ENCODE measurements around the gene GOLIM4. TPM values are rescaled to one million over a fixed set of nuclear protein-coding genes. Genes with fewer than 3 reads are reported as not detected.

The GOLIM4 gene
- total RNA-seq, 3 donors from 2014 or later, result 60.8 to 102 (median 80.4) TPM

DNA sequence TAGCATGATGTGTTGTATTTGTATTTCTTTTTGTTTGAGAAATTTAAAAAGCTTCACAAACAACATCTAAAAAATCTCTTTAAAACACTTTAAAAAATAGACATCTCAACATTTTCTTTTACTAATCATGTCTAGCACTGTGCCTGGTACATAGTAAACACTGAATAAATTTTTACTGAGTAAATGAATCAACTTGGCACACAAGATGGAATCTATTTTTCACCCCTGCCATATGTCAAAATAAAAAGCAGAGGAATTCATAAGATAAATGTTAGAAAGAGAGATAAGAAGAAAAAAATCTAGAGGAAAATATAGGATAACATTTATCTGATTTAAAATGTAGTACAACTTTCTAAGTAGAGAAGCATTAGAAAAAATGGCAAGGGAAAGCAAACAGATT lies 8.6 kb upstream of the GOLIM4 start:
- DNase-seq (no peak), ATAC-seq (no peak)
- intact Hi-C loops (cut with DNase I, micrococcal nuclease), result no loop called here
- TF ChIP-seq, protein P1, sequence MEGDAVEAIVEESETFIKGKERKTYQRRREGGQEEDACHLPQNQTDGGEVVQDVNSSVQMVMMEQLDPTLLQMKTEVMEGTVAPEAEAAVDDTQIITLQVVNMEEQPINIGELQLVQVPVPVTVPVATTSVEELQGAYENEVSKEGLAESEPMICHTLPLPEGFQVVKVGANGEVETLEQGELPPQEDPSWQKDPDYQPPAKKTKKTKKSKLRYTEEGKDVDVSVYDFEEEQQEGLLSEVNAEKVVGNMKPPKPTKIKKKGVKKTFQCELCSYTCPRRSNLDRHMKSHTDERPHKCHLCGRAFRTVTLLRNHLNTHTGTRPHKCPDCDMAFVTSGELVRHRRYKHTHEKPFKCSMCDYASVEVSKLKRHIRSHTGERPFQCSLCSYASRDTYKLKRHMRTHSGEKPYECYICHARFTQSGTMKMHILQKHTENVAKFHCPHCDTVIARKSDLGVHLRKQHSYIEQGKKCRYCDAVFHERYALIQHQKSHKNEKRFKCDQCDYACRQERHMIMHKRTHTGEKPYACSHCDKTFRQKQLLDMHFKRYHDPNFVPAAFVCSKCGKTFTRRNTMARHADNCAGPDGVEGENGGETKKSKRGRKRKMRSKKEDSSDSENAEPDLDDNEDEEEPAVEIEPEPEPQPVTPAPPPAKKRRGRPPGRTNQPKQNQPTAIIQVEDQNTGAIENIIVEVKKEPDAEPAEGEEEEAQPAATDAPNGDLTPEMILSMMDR (IDR thresholded peaks at IDR 0.05), result no peak
- Histone ChIP-seq H3K36me3 (ENCODE audit: low read depth) (no peaks in the 10 kb centered on the region), H3K4me3 (no peak overlapping the region), H3K4me1 (ENCODE audit: low read depth) (peaks cover 11% of the 10 kb centered on the region), H3K9me3 (no peaks in the 10 kb centered on the region)

DNA sequence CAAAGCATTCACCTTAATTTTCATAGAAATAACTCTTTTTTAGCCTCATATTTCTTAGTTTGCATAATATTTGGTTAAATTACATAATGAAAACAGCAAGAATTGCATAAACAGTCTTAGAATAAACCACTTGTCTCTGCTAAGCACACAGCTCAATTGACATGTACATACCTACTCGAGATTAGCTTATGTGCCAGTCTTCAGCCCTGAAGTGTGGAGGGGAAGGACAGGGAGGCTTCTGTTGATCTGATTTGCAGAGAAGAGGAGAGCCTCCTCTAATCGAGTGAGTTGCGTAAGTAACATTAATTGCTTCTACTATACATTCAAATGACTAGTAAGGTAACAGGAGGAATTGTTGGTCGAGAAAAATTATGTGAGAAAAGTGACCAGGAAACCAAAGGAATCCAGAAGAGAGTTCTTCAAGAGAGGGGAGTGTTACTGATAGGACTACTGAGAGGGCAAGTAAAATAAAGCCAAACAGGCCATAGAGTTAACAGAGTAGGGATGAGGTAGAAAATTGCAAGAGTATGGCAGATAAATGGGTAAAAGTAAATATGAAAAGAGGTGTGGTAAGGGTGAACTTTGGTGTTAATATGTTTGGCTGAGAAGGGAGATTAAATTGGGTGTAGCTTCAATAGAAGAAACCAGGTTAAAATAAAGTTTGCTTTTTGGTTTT lies 7.1 kb upstream of the GOLIM4 start:
- intact Hi-C loops (cut with DNase I, micrococcal nuclease), result no loop called here
- Histone ChIP-seq H3K4me3 (no peak overlapping the region), H3K4me1 (ENCODE audit: low read depth) (peaks cover 11% of the 10 kb centered on the region), H3K9me3 (no peaks in the 10 kb centered on the region), H3K36me3 (ENCODE audit: low read depth) (no peaks in the 10 kb centered on the region)
- DNase-seq, result no peak
- TF ChIP-seq, protein P1 (IDR thresholded peaks at IDR 0.05), result no peak
- ATAC-seq, result peak; percentile 41

DNA sequence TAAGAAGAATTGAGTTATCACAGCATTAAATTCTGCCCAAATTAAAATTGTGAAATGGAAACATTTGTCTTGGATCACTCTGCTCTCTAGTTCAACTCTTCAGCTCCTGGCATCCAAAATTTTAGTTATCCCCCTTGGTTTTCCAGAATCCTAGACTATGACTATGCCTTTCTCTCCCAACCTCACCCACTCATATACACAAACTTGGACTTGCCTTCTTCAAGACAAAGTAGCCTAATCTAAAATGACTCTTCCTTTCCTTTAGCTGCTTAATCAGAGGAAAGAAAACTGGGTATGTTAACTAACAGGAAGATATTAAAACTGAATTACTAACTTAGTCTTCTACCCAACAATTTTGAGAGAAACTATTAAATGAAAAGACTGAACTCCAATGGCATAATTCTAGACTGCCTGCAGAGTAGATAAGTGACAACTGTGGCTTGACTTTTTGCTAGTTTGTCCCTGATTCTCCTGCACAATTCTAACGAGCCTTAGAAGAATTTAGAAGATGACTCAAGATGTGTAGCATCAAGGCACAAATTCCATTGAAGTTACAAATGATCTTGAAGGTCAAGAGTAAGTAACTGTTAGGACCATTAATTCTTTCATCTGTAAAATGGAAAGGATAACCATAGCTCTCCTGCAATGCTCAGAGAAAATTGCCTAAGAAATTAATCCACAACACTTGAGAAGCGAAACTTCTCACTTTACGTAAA lies 5.2 kb upstream of the GOLIM4 start:
- H3K4me1 ChIP-seq (ENCODE audit: low read depth), result peaks cover 25% of the 10 kb centered on the region
- no peaks in the 10 kb centered on the region for H3K36me3 ChIP-seq (ENCODE audit: low read depth)
- no peaks in the 10 kb centered on the region for H3K9me3 ChIP-seq
- intact Hi-C loops (cut with DNase I, micrococcal nuclease), result no loop called here
- TF ChIP-seq, protein P1 (IDR thresholded peaks at IDR 0.05), result no peak
- no peak overlapping the region for H3K4me3 ChIP-seq
- no peak for ATAC-seq
- no peak for DNase-seq

DNA sequence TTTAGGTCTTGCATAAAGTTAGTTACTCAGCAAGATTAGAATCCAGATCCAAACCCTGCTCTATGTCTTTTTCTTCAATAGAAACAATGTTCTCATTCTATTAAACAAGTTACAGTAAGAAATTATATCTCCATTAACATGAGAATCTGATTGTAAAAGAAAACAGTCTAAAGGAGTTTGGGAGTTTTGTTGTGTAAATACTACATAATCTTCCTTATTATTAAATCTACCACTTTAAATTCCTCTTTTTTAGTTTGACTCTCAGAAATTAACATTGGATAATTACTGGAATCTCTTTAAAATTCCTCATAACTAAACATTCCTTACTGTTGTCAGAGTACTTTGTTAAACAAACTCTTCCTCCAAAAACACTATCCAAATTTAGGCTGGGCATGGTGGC lies 1.7 kb upstream of the GOLIM4 start:
- Histone ChIP-seq H3K4me3 (no peak overlapping the region), H3K4me1 (ENCODE audit: low read depth) (peaks cover 24% of the 10 kb centered on the region), H3K9me3 (no peaks in the 10 kb centered on the region), H3K36me3 (ENCODE audit: low read depth) (no peaks in the 10 kb centered on the region)
- DNase-seq, result no peak
- ATAC-seq, result no peak
- TF ChIP-seq, protein P1 (IDR thresholded peaks at IDR 0.05), result no peak
- intact Hi-C loops (cut with DNase I, micrococcal nuclease), result no loop called here

DNA sequence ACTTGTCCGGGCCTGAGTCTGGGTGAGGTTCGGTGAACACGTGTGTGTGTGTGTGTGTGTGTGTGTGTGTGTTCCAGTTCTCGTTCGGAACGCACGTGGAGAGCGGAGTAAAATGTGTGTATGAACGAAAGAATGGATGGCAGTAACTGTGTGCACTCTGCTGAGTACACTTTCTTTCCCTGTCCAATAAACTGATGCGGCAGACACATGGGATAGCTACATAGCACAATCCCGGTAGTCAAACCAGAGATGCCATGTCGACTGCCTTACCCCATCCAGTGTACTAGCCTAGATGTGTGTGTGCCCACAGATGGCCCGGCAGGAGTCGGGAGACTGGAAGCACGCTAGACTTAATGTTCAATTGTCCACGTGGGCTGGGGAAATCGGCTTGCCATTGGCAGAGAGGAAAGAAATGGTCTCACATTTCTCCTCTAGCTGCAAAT lies 507 bp upstream of the GOLIM4 start:
- no peaks in the 10 kb centered on the region for H3K9me3 ChIP-seq
- ATAC-seq (peak; percentile 22), DNase-seq (peak in 2 of 3 donors; percentile 59 to 70)
- peaks cover 25% of the 10 kb centered on the region for H3K4me1 ChIP-seq (ENCODE audit: low read depth)
- no peak overlapping the region for H3K4me3 ChIP-seq
- H3K36me3 ChIP-seq (ENCODE audit: low read depth), result no peaks in the 10 kb centered on the region
- intact Hi-C loops (cut with DNase I, micrococcal nuclease), result no loop called here
- TF ChIP-seq, protein P1 (IDR thresholded peaks at IDR 0.05), result no peak

Data from mucosa of descending colon (tissue), 3 donors.